HG03520 (cell line): ENCODE data around the gene PRKCB.

Experiments used
- ATAC-seq: cut with Tn5 transposase; IDR thresholded peaks from one replicate; pipeline ENCODE4 v1.9.1; 2021; ENCODE audit warnings: mild to moderate bottlenecking, moderate library complexity; ENCODE audit not compliant: unreplicated experiment

The PRKCB gene

DNA sequence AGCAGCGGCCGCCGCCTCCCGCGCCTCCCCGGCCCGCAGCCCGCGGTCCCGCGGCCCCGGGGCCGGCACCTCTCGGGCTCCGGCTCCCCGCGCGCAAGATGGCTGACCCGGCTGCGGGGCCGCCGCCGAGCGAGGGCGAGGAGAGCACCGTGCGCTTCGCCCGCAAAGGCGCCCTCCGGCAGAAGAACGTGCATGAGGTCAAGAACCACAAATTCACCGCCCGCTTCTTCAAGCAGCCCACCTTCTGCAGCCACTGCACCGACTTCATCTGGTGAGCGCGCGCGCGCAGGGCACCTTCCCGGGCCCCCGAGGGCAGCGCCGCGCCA, 258 bp downstream of the PRKCB start:
- peak; percentile 27 for ATAC-seq

DNA sequence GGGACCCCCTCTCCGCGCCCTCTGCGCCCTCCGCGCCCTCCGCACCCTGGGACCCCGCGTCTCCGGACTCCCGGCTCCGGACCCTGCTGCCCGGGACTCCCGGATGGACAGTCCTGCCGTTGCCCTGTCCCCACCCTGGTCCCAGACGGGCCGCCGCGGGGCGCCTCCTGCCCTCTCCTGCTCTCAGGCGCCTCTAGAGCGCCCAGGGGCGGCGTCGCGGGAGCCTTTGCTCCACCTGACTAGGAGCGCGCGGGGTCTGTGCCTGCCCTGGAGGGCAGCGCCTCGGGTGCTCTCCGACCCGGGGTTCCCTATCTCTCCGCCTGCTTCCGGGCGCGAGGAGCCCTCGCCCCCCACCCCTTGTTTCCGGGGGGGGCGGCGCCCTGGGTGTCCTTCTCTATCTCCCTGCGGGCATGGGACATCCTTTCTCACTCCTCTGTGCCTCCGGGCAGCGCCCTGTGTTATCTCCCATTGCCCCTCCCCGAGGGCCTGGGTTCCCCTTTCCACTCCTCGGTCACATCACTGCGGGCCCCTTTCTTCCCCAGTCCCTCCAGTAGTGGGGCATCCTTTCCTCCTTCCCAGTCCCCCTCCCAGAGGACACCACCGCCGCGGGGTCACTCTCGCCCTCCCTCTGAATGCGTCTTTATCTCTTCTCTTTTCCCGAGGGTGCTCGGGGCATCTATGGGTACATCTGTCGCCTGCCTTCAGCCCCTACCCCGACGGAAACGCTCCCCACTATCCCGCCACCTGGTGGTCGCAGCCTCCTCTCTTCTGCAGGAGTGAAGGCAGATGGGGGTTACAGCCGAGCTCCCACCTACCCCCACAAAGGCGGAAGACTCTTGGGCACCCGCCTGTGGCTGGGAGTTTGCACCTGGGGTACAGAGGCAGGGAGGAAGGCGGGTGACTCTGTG, 875 bp downstream of the PRKCB start:
- ATAC-seq: no peak

DNA sequence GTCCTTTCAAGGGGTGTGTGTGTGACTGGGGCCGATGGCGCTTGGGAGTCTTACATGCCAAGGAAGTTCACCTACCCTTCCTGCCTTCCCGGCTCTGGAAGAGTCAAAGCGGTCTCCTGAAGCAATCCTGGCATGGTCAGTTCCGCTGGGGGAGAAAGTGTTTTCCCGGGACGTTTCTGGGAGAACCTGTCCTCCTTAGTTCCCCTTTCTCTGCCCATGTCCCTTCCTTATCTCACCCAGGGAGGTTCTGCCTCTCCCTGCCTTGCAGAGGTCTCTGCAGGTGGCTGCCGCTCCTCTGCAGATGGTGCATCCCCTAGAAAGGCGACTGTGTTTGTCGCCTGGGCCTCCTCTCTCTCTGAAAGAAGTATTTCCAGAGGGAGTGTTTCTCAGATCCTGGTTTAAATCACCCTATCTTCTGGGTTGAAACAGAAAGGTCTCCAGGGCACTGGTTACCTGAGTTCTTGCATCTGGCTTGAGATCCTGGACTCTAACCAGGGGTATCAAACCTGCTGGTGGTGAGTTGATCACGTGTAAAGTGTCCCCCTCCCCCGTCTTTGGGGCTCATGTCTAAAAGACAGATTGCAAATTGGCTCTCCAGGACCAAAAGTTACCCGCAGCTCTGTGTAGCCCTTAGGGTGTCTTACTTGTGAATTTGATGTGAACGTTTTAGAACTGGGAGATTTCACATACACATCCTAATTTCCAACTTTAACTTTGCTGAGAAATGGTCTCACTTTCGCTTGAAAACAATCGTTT, 1.9 kb downstream of the PRKCB start:
- no peak for ATAC-seq

DNA sequence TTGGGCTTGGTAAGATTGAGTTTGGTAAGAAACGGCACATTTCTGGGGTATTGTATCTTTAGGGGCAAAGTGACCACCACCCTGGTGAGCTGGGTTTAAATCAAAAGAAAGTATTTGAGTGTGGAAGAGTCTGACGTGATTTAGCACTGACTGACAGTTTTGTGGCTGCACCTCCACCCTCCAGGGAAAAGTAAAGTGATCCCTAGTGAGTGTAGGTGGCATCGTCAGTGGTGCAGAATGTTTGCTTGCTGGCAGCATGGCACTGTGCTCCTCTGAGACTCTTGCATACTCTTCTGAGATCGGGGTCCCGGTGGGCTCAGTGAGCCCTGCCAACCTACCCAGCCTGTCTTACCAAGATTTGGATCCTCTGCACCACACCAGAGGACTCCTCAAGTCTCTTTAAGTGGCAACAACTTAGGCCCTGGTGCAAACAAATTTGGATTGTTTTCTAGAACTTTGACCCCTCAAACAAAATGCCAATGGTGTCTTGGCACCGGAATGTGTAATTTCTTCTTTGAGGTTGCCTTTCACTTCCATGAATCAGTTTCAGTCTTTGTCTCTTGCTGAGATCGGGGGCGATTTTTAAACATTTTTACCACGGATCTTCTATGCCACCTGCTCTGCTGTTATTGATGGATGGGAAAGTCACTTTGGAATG, 2.8 kb downstream of the PRKCB start:
- ATAC-seq: no peak

DNA sequence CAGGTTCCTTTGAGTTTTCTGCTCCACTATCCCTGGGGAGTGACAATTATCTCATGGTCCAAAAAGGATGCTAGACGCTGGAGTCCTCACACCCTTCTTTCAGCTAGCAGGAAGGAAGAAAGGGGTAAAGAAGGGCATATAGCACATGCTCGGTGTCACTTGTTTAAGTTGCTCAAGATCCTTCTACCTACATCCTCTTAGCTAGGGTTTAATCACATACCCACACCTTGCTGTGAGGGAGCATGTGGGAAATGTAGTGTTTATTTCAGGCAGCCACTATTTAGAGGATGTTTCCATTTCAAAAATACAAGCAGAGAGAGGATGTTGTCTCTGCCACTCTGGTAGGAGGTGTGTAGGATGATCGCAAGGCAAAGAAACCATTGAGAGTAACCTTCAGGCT, 4.5 kb downstream of the PRKCB start:
- ATAC-seq: no peak

DNA sequence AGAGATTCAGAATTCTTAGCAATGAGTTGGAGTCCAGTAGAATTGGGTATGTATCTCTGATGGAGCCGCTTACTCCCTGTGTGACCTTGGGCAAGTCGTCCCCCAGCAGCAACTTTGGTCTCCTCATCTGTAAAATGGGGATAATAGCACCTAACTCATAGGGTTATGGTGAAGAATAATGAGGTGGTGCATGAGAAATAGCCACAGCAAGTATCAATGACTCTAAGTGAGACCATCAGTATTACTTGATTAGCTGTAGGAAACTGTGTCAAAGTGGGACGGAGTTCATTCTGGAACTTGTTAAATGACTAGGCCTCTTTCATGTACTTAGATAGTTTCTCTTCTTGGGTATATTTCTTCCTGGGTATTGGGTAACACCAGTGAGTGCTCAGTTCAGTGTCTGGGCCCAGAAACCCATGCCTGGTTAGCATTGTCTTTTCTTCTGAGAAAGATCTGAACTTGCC, 6.4 kb downstream of the PRKCB start:
- peak; percentile 63 for ATAC-seq

DNA sequence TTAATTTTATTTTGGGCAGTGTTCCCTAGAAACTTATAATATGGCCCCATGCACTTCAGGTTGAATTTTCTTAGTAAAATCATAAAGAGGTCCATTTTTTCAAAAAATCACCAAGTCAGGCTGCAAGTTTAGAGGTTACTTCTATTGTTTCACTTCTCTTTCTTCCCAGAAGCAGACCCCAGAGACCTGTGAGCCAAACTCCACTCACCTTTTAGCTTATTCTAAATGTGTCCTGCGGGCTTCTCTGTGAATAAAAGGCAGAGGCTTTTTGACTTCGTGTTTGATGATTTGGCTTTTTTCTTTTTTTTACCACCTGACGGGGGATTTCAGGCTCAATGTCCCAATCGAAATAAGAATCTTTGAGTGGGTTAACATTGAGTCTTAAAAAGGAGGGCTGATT, 7.4 kb downstream of the PRKCB start:
- ATAC-seq: peak; percentile 33

DNA sequence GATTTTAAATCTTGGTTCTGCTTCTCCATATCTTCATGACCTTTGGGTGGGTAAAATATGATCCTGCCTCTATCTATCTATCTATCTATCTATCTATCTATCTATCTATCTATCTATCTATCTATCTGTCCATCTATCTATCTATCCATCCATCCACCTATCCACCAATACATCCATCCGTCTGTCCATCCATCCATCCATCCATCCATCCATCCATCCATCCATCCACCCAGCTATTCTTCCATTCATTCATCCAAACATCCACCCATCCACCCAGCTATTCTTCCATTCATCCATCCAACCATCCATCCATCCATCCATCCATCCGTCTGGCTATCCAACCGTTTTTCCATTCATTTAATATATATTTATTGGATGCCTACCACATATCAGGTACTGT, 11.5 kb downstream of the PRKCB start:
- no peak for ATAC-seq

DNA sequence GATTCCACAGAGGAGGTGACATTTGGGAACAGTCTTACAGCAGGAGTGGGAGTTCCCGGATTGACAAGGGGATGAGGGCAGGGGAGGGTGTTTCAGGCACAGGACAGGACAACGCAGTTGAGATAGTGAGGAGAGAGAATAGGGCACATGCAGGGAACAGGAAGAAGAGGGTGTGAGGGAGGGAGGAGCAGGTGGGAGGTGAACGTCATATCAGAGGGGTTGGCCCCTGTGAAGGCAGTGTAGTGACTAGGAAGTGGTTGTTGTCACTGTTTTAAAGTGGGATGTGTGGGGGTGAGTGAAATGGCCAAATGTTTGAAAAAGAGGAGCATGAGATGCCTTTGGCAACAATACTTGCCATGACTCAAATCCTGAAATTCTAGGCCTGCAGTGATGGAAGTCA, 12.2 kb downstream of the PRKCB start:
- no peak for ATAC-seq

DNA sequence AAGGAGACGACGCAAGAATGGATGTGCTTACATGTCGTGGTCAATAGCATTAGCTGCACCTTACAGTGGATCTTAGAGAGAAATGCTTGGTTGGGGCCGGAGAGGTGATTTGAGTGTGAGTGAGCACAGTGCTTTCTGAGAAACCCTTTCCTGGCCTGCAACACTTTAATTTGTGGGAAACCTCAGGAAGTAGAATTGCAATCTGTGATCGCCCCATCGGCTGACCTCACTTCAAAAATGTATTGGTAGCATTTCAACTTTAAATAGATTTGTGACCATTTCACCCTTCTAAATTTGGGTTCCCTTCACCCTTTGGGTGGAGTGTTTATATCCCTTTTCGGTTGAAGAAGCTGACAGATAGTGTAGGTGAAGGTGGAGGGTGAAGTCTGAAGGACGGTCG, 13.2 kb downstream of the PRKCB start:
- no peak for ATAC-seq

DNA sequence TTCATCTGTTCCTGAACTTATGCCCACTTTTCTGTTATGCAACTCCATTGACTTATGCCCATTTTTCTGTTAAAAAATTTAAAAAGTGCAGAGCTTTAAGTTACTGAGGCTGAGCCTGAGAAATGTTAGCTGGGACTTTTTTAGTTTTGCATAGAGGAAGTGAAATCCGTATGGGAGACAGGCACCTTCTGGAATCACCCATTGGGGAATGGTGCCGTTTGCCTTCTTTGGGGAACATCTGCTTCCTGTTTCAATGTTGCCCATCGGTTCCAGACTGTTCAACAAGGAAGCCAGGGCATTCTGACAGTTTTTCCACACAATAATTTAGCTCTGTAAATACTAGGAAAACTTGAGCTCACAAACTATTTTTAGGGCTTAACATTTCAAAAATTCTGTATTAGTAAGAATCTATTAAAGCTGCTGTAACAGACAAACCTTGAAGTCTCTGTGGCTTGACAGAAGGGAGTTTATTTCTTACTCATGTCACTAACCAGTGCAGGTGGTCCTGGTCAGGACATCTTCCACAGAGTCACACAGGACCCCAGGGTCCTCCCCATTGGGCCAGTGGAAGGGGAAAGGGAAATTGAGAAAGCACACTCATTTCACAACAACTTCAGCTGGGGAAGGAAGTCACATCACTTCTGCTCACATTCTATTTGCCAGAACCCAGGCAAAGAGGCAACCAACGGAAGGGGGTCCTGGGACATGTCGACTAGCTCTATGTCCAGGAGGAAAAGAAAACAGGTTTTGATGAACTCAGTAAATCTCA, 17.2 kb downstream of the PRKCB start:
- ATAC-seq: no peak

DNA sequence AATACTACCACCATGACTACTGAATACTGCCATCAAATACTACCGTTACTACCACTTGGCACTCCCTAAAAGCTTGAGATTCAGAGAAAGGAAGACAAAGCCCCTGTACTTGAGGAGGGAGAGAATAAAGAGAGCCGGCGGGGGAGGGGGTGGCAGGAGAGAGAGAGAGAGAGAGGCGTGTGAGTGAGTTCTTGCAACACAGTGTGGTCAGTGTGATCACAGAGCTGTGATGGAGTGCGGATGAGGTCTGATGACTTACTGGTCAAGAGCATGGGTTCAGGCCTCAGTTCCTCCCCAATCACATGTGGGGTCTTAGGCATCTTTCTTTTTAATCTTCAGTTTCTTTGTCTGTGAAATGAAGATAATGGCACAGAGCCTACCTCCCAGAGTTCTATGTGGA, 19.2 kb downstream of the PRKCB start:
- ATAC-seq: no peak

DNA sequence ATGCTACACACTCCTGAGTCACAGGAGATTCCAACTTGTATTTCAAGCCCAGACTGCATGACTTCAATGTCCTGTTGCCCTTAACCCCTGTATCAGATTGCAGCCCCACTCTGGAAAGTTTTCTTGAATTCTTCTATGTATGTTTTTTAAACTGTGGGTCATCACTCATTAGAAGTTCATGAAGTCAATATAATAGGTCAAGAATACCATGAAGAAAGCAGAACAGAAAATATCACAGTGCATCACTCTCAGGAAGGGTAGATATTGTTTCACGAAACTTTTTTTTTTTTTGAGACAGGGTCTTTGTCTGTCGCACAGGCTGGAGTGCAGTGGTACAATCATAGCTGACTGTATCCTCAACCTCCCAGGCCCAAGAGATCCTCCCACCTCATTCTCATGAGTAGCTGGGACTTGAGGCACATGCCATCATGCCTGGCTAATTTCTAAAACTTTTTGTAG, 20.5 kb downstream of the PRKCB start:
- no peak for ATAC-seq

DNA sequence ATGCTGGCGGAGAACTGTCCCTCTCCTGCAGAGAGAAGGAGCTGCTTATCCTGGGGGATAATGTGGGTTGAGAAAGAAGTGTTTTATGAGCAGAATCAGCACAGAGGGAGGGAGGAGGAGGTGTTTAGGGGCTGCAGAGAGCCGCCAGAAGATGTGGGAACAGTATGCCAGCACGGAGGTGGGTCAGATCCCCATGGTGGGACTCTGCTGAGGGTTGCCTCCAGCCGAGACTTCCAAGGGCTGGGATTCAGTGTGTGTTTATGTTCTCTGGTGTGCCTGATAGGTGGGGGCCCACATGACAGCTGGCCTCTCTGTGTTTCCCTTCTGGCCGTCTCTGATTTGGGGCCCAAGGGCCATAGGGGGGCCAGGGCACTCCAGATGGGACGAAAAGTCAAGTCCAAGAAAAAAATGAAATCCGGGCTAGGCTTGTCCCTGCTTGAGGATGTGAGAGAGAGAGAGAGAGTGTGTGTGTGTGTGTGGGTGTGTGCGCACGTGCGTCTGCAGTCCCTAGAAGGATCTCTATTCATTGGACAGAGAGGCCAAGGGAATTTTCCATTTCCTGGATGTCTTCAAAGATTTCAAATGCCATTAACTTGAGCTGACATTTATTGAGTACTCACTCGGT, 21.6 kb downstream of the PRKCB start:
- ATAC-seq: no peak

DNA sequence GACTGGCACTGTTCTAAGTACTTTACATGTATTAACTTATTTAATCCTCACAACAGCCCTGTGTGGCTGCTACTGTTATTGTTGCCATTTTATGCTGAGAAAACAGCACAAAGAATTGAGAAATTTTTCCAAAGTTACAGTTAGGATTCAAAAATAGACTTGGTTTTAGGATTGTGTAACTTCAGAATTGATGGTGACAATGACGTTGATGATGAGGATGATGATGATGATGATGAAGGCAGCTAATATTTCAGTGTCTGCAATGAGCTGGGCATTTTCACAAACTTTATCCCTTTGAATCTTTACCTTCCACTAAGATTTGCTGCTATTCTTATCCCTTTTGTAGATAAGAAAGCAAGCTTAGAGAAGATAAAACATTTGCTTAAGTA, 22.1 kb downstream of the PRKCB start:
- no peak for ATAC-seq

DNA sequence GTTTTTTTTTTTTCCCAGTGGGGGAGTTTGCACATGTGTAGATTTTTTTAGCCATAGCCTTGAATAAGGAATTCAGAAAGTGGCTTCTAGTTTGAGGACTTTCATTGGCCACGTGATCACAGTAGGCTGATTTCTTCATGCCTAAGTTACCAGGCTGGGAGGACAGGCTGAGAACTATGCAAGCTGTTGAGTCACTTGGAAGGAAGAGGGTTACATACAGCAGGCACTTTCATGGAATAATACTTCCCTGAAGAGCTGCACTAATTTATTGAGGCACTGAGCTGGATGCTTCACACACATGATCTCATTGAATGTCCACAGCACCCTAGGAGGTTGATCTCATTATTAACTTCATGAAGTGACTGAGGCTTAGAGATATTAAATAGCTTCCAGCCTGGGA, 22.8 kb downstream of the PRKCB start:
- no peak for ATAC-seq

DNA sequence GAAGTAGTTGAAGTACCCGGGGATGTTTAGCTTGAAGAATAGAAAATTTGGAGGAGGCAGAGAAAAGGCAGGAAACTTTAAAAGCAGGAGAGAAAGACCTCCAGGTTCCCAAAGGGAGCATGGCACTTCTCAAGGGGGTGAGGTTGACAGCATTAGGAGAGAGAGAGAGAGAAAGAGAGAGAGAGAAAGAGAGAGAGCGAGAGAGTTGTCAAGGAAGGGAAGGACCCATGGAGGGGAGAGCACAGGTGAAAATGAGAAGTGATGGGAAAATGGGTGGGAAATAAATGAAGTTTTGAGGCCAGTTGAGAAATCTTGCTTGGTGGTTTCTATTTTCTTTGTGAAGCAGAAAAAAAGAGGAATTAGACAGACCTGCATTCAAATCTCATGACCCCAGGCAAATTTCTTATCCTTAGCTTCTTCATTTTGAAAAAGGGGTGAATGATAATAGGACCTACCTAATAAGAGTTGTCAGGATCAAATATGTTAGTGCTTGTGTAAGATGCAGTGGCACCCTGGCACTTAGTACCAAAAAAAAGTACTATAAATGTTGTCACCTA, 24.0 kb downstream of the PRKCB start:
- no peak for ATAC-seq

DNA sequence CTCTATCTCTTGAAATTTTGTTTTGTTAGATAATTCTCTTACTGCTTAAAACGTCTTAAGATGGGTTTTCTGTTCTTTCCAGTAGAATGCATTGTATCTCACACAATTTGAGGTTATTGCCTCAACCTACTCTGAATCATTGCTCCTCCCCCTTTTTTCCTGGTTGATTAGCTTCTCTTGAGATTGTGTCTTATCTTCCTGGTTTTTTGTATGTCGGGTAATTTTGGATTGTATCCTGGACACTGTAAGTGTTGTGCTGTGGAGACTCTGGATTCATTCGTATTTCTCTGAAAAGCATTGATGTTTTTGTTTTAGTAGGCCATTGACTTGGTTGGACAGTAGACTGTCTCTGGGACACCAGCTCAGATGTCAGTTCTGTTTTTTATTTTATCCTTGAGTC, 26.1 kb downstream of the PRKCB start:
- no peak for ATAC-seq

DNA sequence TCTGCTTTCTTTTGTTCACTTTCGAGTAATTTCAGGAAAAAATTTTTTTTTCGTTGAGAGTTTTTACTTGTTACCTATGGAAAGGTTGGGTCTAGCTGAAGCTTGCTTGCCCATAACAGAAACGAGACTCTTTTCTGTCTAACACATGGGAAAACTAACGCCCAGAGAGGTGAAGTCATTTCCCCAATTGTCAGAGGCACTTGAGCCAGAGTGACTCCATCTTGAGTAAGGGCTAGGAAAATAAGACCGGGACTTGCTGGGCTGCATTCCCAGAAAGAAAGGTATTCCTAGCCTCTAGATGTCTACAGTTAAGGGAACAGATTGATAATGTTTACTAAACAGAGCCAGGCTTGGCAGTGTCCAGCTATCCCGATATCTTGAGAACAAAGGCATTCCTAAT, 26.8 kb downstream of the PRKCB start:
- ATAC-seq: no peak
